CD4-positive, alpha-beta T cell (primary cell): ENCODE data around the gene SREBF1. TPM values are rescaled to one million over a fixed set of nuclear protein-coding genes. Genes with fewer than 3 reads are reported as not detected.
A peak's percentile ranks its signal among the peaks of the same experiment; 100 is the strongest.

Experiments used
- ATAC-seq: fragments of 200-7000 bp; cut with Tn5 transposase; one replicate; pipeline ENCODE4 v1.10.0; 2022; ENCODE audit warnings: mild to moderate bottlenecking; ENCODE audit not compliant: poor library complexity
- CTCF ChIA-PET: fragments of 350-600 bp; sonication (Branson Sonifier 250); formaldehyde crosslinking; loops from one replicate; lab custom pipeline; 2021; ENCODE audit warnings: antibody characterized with exemption, inconsistent platforms; lab: Charles Lee
- POLR2A ChIA-PET: fragments of 350-600 bp; sonication (Branson Sonifier 250); formaldehyde crosslinking; loops from one replicate; lab custom pipeline; 2021; ENCODE audit warnings: antibody characterized with exemption, inconsistent platforms; lab: Charles Lee
- DNase-seq, 14 experiments: peaks; one replicate each; pipeline ENCODE4 v3.0.0-alpha.2; 2013 to 2020; ENCODE audit warnings: mixed read lengths in 2 of 14
- H3K27ac ChIP-seq, 2 donors: one replicate each; pipeline versions ENCODE4 v1.5.1 to v1.7.0; 2013; ENCODE audit warnings: low read length in 2 of 2, low read depth in 1 of 2, mild to moderate bottlenecking in 1 of 2
- H3K27me3 ChIP-seq, 2 experiments: 1 replicate in 1 of 2; 2 replicates in 1 of 2; pipeline versions ENCODE4 v1.6.1 to v1.7.0; 2013; ENCODE audit warnings: low read length in 2 of 2, control low read depth in 1 of 2, mild to moderate bottlenecking in 1 of 2, moderate library complexity in 1 of 2; ENCODE audit not compliant: insufficient read depth in 2 of 2, control insufficient read depth in 1 of 2
- H3K36me3 ChIP-seq: one replicate; pipeline ENCODE4 v1.6.1; 2013; ENCODE audit warnings: low read length, control low read depth; ENCODE audit not compliant: insufficient read depth
- H3K4me1 ChIP-seq: one replicate; pipeline ENCODE4 v1.6.1; 2013; ENCODE audit warnings: low read length, control low read depth; ENCODE audit not compliant: insufficient read depth
- H3K4me3 ChIP-seq: one replicate; pipeline ENCODE4 v1.5.1; 2013; ENCODE audit warnings: mild to moderate bottlenecking, low read length, moderate library complexity
- H3K9me3 ChIP-seq, 2 experiments: 1 replicate in 1 of 2; 2 replicates in 1 of 2; pipeline versions ENCODE4 v1.6.1 to v1.7.0; 2013; ENCODE audit warnings: low read length in 2 of 2, mild to moderate bottlenecking in 2 of 2, control low read depth in 1 of 2, moderate library complexity in 1 of 2; ENCODE audit not compliant: control insufficient read depth in 1 of 2, insufficient read depth in 1 of 2
- H3K27ac Mint-ChIP-seq: one replicate; pipeline ENCODE4 v1.8.0; 2020; ENCODE audit warnings: mixed read lengths
- H3K27me3 Mint-ChIP-seq: one replicate; pipeline ENCODE4 v1.8.0; 2021; ENCODE audit warnings: mixed read lengths
- H3K36me3 Mint-ChIP-seq: one replicate; pipeline ENCODE4 v1.8.0; 2021; ENCODE audit warnings: low read depth, mixed read lengths
- H3K4me1 Mint-ChIP-seq: one replicate; pipeline ENCODE4 v1.8.0; 2021; ENCODE audit warnings: low read depth, mixed read lengths
- H3K4me3 Mint-ChIP-seq: one replicate; pipeline ENCODE4 v1.8.0; 2020; ENCODE audit warnings: mild to moderate bottlenecking, mixed read lengths
- H3K9me3 Mint-ChIP-seq: one replicate; pipeline ENCODE4 v1.8.0; 2020; ENCODE audit warnings: mixed read lengths
- CTCF ChIP-seq: fragments of 200-600 bp; IDR thresholded peaks from one replicate; pipeline ENCODE4 v1.8.0; 2022; ENCODE audit warnings: antibody characterized with exemption, mild to moderate bottlenecking
- intact Hi-C, 2 experiments: fragments of 100-400 bp; cut with DNase I in 1 of 2; cut with micrococcal nuclease in 1 of 2; formaldehyde crosslinking; loops; one replicate each; pipeline versions ENCODE4 v1.15.1 to v1.9.0; 2023 to 2025; cut with DNase I, micrococcal nuclease
- total RNA-seq, 174 experiments: library from RNA in 2 of 174; stranded (reverse) in 2 of 174; gene quantifications; one replicate each; pipeline ENCODE4 v1.2.3 and lab custom pipeline; 2021 to 2026

The SREBF1 gene
- total RNA-seq, 2 experiments from 2014 or later: 249 to 264 TPM

DNA sequence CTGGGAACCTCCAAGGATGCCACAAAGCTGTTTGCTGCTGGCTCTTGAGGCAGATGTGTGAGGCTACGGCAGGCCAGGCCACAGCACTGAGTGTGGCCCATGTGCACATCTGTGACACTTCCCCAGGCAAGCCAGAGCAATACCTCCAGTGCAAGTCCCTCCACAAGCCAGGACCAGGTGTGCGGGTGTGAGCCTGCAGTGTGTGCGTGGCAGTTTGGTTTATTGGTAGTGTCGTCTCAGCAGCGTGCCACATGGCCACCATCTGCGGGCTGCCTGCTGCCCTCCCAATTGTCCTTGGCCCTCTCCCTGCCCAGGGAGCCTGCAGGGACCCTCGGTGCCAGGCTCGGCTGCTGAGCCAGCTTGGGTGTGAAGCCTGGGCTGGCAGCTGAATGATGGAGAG, 9.9 kb upstream of the SREBF1 start:
- CTCF ChIA-PET: no interaction called here
- intact Hi-C loops: no loop called here

DNA sequence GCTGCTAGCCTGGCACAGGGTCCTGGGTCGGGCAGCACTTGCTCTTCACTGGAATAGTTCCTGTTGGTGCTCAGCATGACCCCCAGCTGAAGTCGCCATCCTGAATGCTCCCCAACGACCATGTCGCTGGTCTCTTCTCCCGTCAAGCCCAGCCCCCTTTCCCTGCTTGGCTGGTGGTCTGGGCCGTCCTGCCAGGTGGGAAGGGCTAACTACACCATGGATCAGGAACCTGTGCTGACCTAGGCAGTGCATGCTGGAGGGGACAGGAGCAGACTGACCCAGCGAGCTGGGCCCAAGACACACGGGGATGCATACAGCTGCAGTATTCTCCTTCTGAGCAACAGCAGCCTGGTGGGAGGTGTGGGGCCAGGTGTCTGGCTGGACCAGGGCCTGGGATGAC, 9.2 kb upstream of the SREBF1 start:
- TF ChIP-seq CTCF: no peak
- intact Hi-C loops: no loop called here
- Histone ChIP-seq H3K9me3 (no peaks in the 10 kb centered on the region), H3K27ac (no peak overlapping the region), H3K4me1 (peaks cover 48% of the 10 kb centered on the region), H3K27me3 (no peaks in the 10 kb centered on the region), H3K4me3 (no peak overlapping the region), H3K36me3 (peaks cover 9% of the 10 kb centered on the region)
- no peak overlapping the region for H3K4me3 Mint-ChIP-seq
- peak overlapping the region; percentile 51 for H3K27ac Mint-ChIP-seq
- CTCF ChIA-PET: no interaction called here
- DNase-seq (no peak), ATAC-seq (no peak)
- no peaks in the 10 kb centered on the region for H3K27me3 Mint-ChIP-seq
- POLR2A ChIA-PET: interaction anchor here (1.4 kb wide), 1 partner anchor 10 kb away, joined by 4 read pairs; no protein-coding TSS in a partner anchor
- peaks cover 42% of the 10 kb centered on the region for H3K4me1 Mint-ChIP-seq
- no peaks in the 10 kb centered on the region for H3K9me3 Mint-ChIP-seq
- peaks cover 4% of the 10 kb centered on the region for H3K36me3 Mint-ChIP-seq

More for the DNA sequence above, 9.9 kb upstream of the SREBF1 start:
- no peaks in the 10 kb centered on the region for H3K27me3 Mint-ChIP-seq
- Histone ChIP-seq H3K36me3 (peaks cover 9% of the 10 kb centered on the region), H3K27me3 (no peaks in the 10 kb centered on the region), H3K4me3 (no peak overlapping the region), H3K27ac (no peak overlapping the region), H3K9me3 (no peaks in the 10 kb centered on the region), H3K4me1 (peaks cover 49% of the 10 kb centered on the region)
- POLR2A ChIA-PET: no interaction called here
- H3K9me3 Mint-ChIP-seq: no peaks in the 10 kb centered on the region
- no peak for ATAC-seq
- H3K27ac Mint-ChIP-seq: peak overlapping the region; percentile 51
- TF ChIP-seq CTCF: no peak
- peaks cover 4% of the 10 kb centered on the region for H3K36me3 Mint-ChIP-seq
- H3K4me3 Mint-ChIP-seq: no peak overlapping the region
- DNase-seq: no peak
- peaks cover 45% of the 10 kb centered on the region for H3K4me1 Mint-ChIP-seq

DNA sequence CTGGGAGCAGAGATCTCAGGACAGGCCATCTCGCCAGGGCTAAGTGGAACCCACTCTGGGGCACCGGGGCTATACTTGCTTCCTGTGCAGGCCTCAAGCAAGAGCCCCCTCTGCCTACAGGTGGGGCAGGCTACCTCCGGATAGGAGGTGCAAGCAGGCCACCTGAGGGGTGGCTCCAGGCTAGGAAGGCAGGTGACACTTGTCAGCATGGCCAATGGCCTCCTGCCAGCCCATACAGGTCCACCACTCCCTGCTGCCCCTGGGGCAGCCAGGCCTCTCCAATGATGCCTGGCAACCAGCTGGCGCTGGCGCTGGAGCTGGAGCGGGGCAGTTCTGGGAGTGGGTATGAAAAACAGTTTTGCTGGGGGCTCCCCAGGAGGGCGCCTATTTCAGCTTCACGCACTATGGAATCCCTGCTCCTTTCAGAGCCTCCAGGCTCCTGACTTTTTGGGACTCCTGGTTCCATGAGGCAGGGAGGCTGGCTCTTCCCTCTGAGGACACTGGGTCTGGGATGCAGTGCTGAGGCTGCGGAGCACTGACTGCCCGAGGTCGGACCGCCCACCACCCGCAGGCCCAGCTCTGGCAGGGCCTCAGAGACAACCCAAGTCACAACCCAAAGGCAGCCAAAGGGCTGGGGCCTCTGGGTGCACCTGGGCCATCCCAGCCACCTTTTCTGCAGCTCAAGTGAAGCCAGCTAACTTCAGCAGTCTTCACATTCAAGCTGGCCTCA, 8.4 kb upstream of the SREBF1 start:
- Histone ChIP-seq H3K36me3 (peaks cover 9% of the 10 kb centered on the region), H3K27ac (no peak overlapping the region), H3K27me3 (no peaks in the 10 kb centered on the region), H3K4me3 (no peak overlapping the region), H3K9me3 (no peaks in the 10 kb centered on the region), H3K4me1 (peaks cover 48% of the 10 kb centered on the region)
- ATAC-seq (no peak), DNase-seq (no peak)
- no peak for TF ChIP-seq CTCF
- POLR2A ChIA-PET: interaction anchor here (1.4 kb wide), 1 partner anchor 9 kb away, joined by 4 read pairs; no protein-coding TSS in a partner anchor
- Mint-ChIP-seq H3K27me3 (no peaks in the 10 kb centered on the region), H3K4me1 (peaks cover 38% of the 10 kb centered on the region), H3K27ac (peak overlapping the region; percentile 47), H3K9me3 (no peaks in the 10 kb centered on the region), H3K36me3 (peaks cover 3% of the 10 kb centered on the region), H3K4me3 (no peak overlapping the region)
- intact Hi-C loops: no loop called here
- CTCF ChIA-PET: no interaction called here
